ENCODE results near the gene MUS81.

DNA sequence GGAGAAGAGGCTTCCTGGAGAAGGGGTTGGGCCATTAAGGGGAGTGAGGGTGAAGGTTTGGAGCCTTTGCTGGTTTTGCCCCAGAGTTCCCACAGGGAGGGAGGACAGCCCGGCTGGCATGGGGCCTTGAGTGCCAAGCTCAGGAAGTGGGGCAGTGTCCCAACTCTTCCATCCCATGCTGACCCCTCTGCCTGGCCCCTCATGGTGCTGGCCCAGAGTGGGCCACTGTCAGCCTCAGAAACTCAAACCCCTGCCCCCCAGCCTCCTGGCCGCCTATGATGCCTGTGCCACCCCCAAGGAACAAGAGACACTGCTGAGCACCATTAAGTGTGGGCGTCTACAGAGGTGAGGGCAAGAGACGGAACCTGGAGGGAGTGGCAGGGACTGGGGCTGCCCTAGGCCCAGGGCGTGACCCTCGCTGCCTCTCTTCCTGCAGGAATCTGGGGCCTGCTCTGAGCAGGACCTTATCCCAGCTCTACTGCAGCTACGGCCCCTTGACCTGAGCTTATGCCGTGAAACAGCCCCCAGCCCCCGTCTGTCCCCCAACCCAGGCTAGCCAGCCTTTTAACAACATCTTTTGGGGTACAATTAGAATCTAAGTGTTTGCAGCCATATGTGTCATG lies 5.4 kb downstream of the MUS81 start:
- TF ChIP-seq, protein P1, sequence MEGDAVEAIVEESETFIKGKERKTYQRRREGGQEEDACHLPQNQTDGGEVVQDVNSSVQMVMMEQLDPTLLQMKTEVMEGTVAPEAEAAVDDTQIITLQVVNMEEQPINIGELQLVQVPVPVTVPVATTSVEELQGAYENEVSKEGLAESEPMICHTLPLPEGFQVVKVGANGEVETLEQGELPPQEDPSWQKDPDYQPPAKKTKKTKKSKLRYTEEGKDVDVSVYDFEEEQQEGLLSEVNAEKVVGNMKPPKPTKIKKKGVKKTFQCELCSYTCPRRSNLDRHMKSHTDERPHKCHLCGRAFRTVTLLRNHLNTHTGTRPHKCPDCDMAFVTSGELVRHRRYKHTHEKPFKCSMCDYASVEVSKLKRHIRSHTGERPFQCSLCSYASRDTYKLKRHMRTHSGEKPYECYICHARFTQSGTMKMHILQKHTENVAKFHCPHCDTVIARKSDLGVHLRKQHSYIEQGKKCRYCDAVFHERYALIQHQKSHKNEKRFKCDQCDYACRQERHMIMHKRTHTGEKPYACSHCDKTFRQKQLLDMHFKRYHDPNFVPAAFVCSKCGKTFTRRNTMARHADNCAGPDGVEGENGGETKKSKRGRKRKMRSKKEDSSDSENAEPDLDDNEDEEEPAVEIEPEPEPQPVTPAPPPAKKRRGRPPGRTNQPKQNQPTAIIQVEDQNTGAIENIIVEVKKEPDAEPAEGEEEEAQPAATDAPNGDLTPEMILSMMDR (IDR thresholded peaks at IDR 0.05) = no peak
- no peak for TF ChIP-seq POLR2A (IDR thresholded peaks at IDR 0.05)
